Frontal cortex (tissue), 4 donors: ENCODE measurements around the gene RGS7. TPM values are rescaled to one million over a fixed set of nuclear protein-coding genes. Genes with fewer than 3 reads are reported as not detected.
"Not testable (repeated sequence)": the region's sequence is repeated elsewhere in the genome, so short reads cannot be mapped to it uniquely, and the experiment has no call there.

Source experiments
- DNase-seq, 2 donors: peaks; one replicate each; pipeline ENCODE4 v3.0.0; 2012; ENCODE audit warnings: low spot score in 2 of 2
- FAIRE-seq: peaks from 2 replicates; lab custom pipeline; 2012; peaks lifted over from hg19 to GRCh38; lab: Jason Lieb, UNC
- total RNA-seq: library from RNA; depleted of rRNA; stranded (reverse); fragments of >200 nt; gene quantifications from one replicate; pipeline ENCODE4 v1.2.3, GENCODE V29; 2014
- donor health status: control.
- donor health status: control.
- donor health status: control.

RGS7 gene
- total RNA-seq, 1 donor from 2014 or later: 20.0 TPM

GRCh38 chr1:241332987-241333386, 24.0 kb downstream of the RGS7 start:
- DNase-seq (no peak), FAIRE-seq (no peak)

GRCh38 chr1:241332037-241332409, 25.0 kb downstream of the RGS7 start:
- FAIRE-seq (no peak), DNase-seq (no peak)

- DNase-seq: no peak
- FAIRE-seq: no peak
These were observed 25.5 kb downstream of the RGS7 start for GRCh38 chr1:241331328-241332036.

- DNase-seq: no peak
These were observed 26.2 kb downstream of the RGS7 start for GRCh38 chr1:241330619-241331327.

GRCh38 chr1:241325456-241325855, 31.5 kb downstream of the RGS7 start:
- DNase-seq: no peak
- FAIRE-seq: no peak

More at GRCh38 chr1:241330619-241331327, 26.2 kb downstream of the RGS7 start:
- no peak for FAIRE-seq

GRCh38 chr1:241323514-241324195, 33.4 kb downstream of the RGS7 start:
- DNase-seq (no peak), FAIRE-seq (no peak)

GRCh38 chr1:241317676-241318075, 39.3 kb downstream of the RGS7 start:
- DNase-seq (no peak), FAIRE-seq (no peak)

GRCh38 chr1:241316372-241316771, 40.6 kb downstream of the RGS7 start:
- no peak for FAIRE-seq
- no peak for DNase-seq

- DNase-seq (no peak), FAIRE-seq (no peak)
These were observed 45.8 kb downstream of the RGS7 start for GRCh38 chr1:241311056-241311746.

GRCh38 chr1:241310451-241310850, 46.6 kb downstream of the RGS7 start:
- DNase-seq (no peak), FAIRE-seq (no peak)

- DNase-seq (no peak), FAIRE-seq (no peak)
These were observed 47.4 kb downstream of the RGS7 start for GRCh38 chr1:241309651-241310050.

- no peak for DNase-seq
- no peak for FAIRE-seq
These were observed 48.5 kb downstream of the RGS7 start for GRCh38 chr1:241308471-241308870.

- DNase-seq (no peak), FAIRE-seq (no peak)
These were observed 49.0 kb downstream of the RGS7 start for GRCh38 chr1:241308011-241308410.

- DNase-seq: no peak
- FAIRE-seq: no peak
These were observed 50.7 kb downstream of the RGS7 start for GRCh38 chr1:241306125-241306790.

- not testable (repeated sequence) for FAIRE-seq, DNase-seq
These were observed 55.0 kb downstream of the RGS7 start for GRCh38 chr1:241302024-241302423.

- no peak for FAIRE-seq
These were observed 57.7 kb downstream of the RGS7 start for GRCh38 chr1:241299347-241299746.

GRCh38 chr1:241292973-241293372, 64.0 kb downstream of the RGS7 start:
- FAIRE-seq: no peak
- no peak for DNase-seq

More at GRCh38 chr1:241299347-241299746, 57.7 kb downstream of the RGS7 start:
- DNase-seq: no peak

GRCh38 chr1:241291548-241291947, 65.5 kb downstream of the RGS7 start:
- DNase-seq, FAIRE-seq: not testable (repeated sequence)

GRCh38 chr1:241286486-241286885, 70.5 kb downstream of the RGS7 start:
- no peak for FAIRE-seq
- DNase-seq: no peak

GRCh38 chr1:241276391-241276790, 80.6 kb downstream of the RGS7 start:
- FAIRE-seq (no peak), DNase-seq (no peak)
